HCT116 (cell line): Measurements from ENCODE around the gene LSS. TPM values are rescaled to one million over a fixed set of nuclear protein-coding genes. Genes with fewer than 3 reads are reported as not detected.

ENCODE experiments used
- ATAC-seq: fragments of 200-7000 bp; cut with Tn5 transposase; 2 replicates; pipeline ENCODE4 v1.9.1; 2020; ENCODE audit warnings: mild to moderate bottlenecking, moderate library complexity
- BruUV-seq: library from RNA; stranded (reverse); fragments of 400-500 nt; replicated peaks from 2 replicates; lab custom pipeline; 2021; lab: Mats Ljungman, UMichigan
- CTCF ChIA-PET: fragments of 300-600 bp; sonication (Branson Sonifier 250); formaldehyde crosslinking; loops from one replicate; lab custom pipeline; 2021; ENCODE audit warnings: antibody characterized with exemption; lab: Charles Lee
- POLR2A ChIA-PET: fragments of 300-600, 350-600 bp; sonication (Branson Sonifier 250); formaldehyde crosslinking; loops from one replicate; lab custom pipeline; 2021; ENCODE audit warnings: antibody characterized with exemption; lab: Charles Lee
- RAD21 ChIA-PET, 2 experiments: fragments of 300-600 bp; sonication (Branson Sonifier 250); formaldehyde crosslinking; loops; one replicate each; lab custom pipeline; 2023; ENCODE audit warnings: low total read pairs in 2 of 2; ENCODE audit not compliant: uncharacterized antibody in 2 of 2, unreplicated experiment in 2 of 2, low non-redundant PET in 1 of 2; lab: Charles Lee
- DNase-seq: peaks from one replicate; pipeline ENCODE4 v3.0.0-alpha.2; 2010; ENCODE audit warnings: low read depth, low spot score
- H2AFZ ChIP-seq: fragments of 200-600 bp; shearing (Covaris generic), sonication (generic); 2 replicates; pipeline ENCODE4 v1.6.1; 2017; ENCODE audit warnings: low read depth, mixed run types, mixed read lengths, antibody characterized with exemption, low read length; ENCODE audit not compliant: poor library complexity, severe bottlenecking
- H3K27ac ChIP-seq: 2 replicates; pipeline ENCODE4 v1.5.1; 2012; ENCODE audit warnings: low read depth, low read length
- H3K27me3 ChIP-seq: fragments of 200-600 bp; sonication (generic); 2 replicates; pipeline ENCODE4 v1.6.1; 2016; ENCODE audit warnings: mixed run types, low read length, mixed read lengths; ENCODE audit not compliant: insufficient read depth
- H3K36me3 ChIP-seq, 2 experiments: fragments of 200-500 bp in 1 of 2; fragments of 200-600 bp in 1 of 2; sonication (Bioruptor generic) in 1 of 2; sonication (generic) in 1 of 2; 2 replicates each; pipeline versions ENCODE4 v1.5.1 to v1.6.1; 2014 to 2016; ENCODE audit warnings: low read length in 2 of 2, inconsistent platforms in 1 of 2, mixed read lengths in 1 of 2, mixed run types in 1 of 2; ENCODE audit not compliant: insufficient read depth in 2 of 2, control insufficient read depth in 1 of 2
- H3K4me1 ChIP-seq, 2 experiments: fragments of 200-600 bp in 1 of 2; sonication (generic) in 1 of 2; 2 replicates each; pipeline versions ENCODE4 v1.5.1 to v1.6.1; 2012 to 2017; ENCODE audit warnings: low read length in 2 of 2, inconsistent platforms in 1 of 2, mild to moderate bottlenecking in 1 of 2, mixed read lengths in 1 of 2, mixed run types in 1 of 2, moderate library complexity in 1 of 2; ENCODE audit not compliant: insufficient read depth in 2 of 2, control insufficient read depth in 1 of 2
- H3K4me2 ChIP-seq: fragments of 200-600 bp; sonication (generic); 2 replicates; pipeline ENCODE4 v1.6.1; 2017; ENCODE audit warnings: mixed run types, low read length, mixed read lengths
- H3K4me3 ChIP-seq, 2 experiments: fragments of 200-600 bp in 1 of 2; sonication (generic) in 1 of 2; replicated peaks in 1 of 2; 2 replicates each; pipeline ENCODE4 v1.5.1; 2011 to 2016; ENCODE audit warnings: low read length in 2 of 2, control low read depth in 1 of 2, low read depth in 1 of 2, mild to moderate bottlenecking in 1 of 2, mixed read lengths in 1 of 2, mixed run types in 1 of 2
- H3K79me2 ChIP-seq: fragments of 200-600 bp; sonication (generic); 2 replicates; pipeline ENCODE4 v1.6.1; 2017; ENCODE audit warnings: mild to moderate bottlenecking, mixed run types, low read length, moderate library complexity, mixed read lengths; ENCODE audit not compliant: insufficient read depth
- H3K9ac ChIP-seq: fragments of 200-600 bp; sonication (generic); 2 replicates; pipeline ENCODE4 v1.6.1; 2016; ENCODE audit warnings: low read length, mixed read lengths
- H3K9me2 ChIP-seq: fragments of 200-600 bp; sonication (generic), shearing (Covaris generic); 2 replicates; pipeline ENCODE4 v1.6.1; 2017; ENCODE audit warnings: mixed run types, mild to moderate bottlenecking, moderate library complexity; ENCODE audit not compliant: insufficient read depth
- H3K9me3 ChIP-seq, 2 experiments: fragments of 200-500 bp in 1 of 2; fragments of 200-600 bp in 1 of 2; sonication (Bioruptor generic) in 1 of 2; sonication (generic) in 1 of 2; 2 replicates each; pipeline ENCODE4 v1.6.1; 2014 to 2017; ENCODE audit warnings: low read length in 2 of 2, mixed read lengths in 2 of 2, inconsistent platforms in 1 of 2, low read depth in 1 of 2, mild to moderate bottlenecking in 1 of 2, mixed run types in 1 of 2, moderate library complexity in 1 of 2; ENCODE audit not compliant: control insufficient read depth in 1 of 2, insufficient read depth in 1 of 2
- H4K20me1 ChIP-seq: fragments of 200-600 bp; sonication (generic), shearing (Covaris generic); 2 replicates; pipeline ENCODE4 v1.6.1; 2017; ENCODE audit warnings: mixed run types, mild to moderate bottlenecking, moderate library complexity; ENCODE audit not compliant: insufficient read depth
- ATF3 ChIP-seq: IDR thresholded peaks from 2 replicates; pipeline ENCODE4 v1.6.1; 2012
- CEBPB ChIP-seq: IDR thresholded peaks from 2 replicates; pipeline ENCODE4 v1.6.1; 2012; ENCODE audit warnings: low read depth
- ELF1 ChIP-seq: IDR thresholded peaks from 2 replicates; pipeline ENCODE4 v1.6.1; 2012; ENCODE audit warnings: low read depth, borderline replicate concordance
- EZH2 ChIP-seq: fragments of 200-600 bp; sonication (generic); IDR thresholded peaks from 2 replicates; pipeline ENCODE4 v1.6.1; 2017; ENCODE audit warnings: antibody characterized with exemption, mixed run types
- EZH2phosphoT487 ChIP-seq: fragments of 200-600 bp; IDR thresholded peaks from 2 replicates; pipeline ENCODE4 v1.6.1; 2018; ENCODE audit warnings: antibody characterized with exemption, borderline replicate concordance
- FOSL1 ChIP-seq: IDR thresholded peaks from 2 replicates; pipeline ENCODE4 v1.6.1; 2012; ENCODE audit warnings: low read depth
- JUND ChIP-seq: IDR thresholded peaks from 2 replicates; pipeline ENCODE4 v1.6.1; 2012
- MAX ChIP-seq: IDR thresholded peaks from 2 replicates; pipeline ENCODE4 v1.6.1; 2012
- POLR2A ChIP-seq: IDR thresholded peaks from 2 replicates; pipeline ENCODE4 v1.7.0; 2011; ENCODE audit warnings: borderline replicate concordance; ENCODE audit not compliant: insufficient read depth, insufficient read length; ENCODE audit errors: extremely low read depth
- POLR2AphosphoS5 ChIP-seq: IDR thresholded peaks from 2 replicates; pipeline ENCODE4 v1.6.1; 2011; ENCODE audit warnings: mild to moderate bottlenecking, low read depth, low read length, moderate library complexity
- SIN3A ChIP-seq: IDR thresholded peaks from 2 replicates; pipeline ENCODE4 v1.6.1; 2012; ENCODE audit warnings: low read depth
- TCF7L2 ChIP-seq: IDR thresholded peaks from 2 replicates; pipeline ENCODE4 v1.7.0; 2011; ENCODE audit warnings: borderline replicate concordance, inconsistent platforms; ENCODE audit not compliant: insufficient read depth, insufficient read length; ENCODE audit errors: extremely low read depth
- ZFX ChIP-seq: fragments of 450-650 bp; IDR thresholded peaks from 2 replicates; pipeline ENCODE4 v1.6.1; 2017
- ZNF274 ChIP-seq: fragments of 200-500 bp; sonication (Bioruptor generic); IDR thresholded peaks from 2 replicates; pipeline ENCODE4 v1.6.1; 2014; ENCODE audit warnings: mild to moderate bottlenecking, low read depth, low read length, inconsistent platforms
- intact Hi-C: fragments of 100-400 bp; cut with micrococcal nuclease; formaldehyde crosslinking; loops from 2 replicates; pipeline ENCODE4 v1.10.0; 2022
- total RNA-seq: library from RNA; stranded (reverse); gene quantifications from one replicate; pipeline ENCODE4 v1.2.1, GENCODE V29; 2021; ENCODE audit not compliant: unreplicated experiment
- TF ChIP-seq, protein P1 (sequence below), 3 experiments: fragments of 200-600 bp in 1 of 3; sonication (generic) in 1 of 3; IDR thresholded peaks in 2 of 3; conservative IDR thresholded peaks in 1 of 3; 2 replicates each; pipeline ENCODE4 v1.5.1; 2012 to 2017; ENCODE audit warnings: low read depth in 2 of 3, low read length in 2 of 3, antibody characterized with exemption in 1 of 3, borderline replicate concordance in 1 of 3, control low read depth in 1 of 3, mild to moderate bottlenecking in 1 of 3, mixed read lengths in 1 of 3, mixed run types in 1 of 3, moderate library complexity in 1 of 3; ENCODE audit not compliant: insufficient read depth in 1 of 3

The LSS gene
- total RNA-seq, 1 experiment from 2014 or later: 44.7 TPM

DNA sequence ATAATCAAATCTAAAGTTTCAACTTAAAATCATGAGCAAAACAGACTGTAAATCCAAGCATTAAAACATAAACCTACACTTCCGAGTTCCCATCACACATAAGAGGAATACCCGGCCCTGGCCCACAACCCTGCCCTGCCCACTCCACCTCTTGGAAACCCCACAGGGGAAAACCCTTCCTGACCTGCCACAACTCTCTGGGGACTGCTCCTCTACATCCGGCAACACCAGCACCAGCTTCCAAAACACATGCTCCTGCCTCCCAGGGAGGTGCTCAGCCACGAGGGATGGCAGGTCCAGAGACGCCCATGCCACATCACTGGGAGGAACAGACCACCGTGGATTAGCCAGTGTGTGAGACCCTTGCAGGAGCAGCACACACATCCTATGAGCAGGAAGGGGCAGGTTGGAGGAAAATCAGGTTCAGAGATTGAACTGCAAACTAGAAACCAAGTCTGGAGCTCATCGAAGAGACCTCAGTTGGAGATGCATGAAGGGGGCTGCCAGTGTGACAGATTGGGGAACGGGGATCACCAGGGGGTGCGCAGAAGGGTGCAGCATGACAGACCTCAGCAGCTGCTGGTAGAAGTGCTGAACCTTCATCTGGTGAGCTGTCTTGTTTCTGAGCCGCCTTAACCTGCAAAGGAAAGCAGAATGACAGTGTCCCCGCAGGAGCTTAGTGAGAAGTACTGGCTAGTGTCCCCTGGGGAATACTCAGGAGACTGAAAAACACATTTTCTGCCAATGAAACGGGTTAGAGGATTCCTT lies 25.8 kb upstream of the LSS start:
- Histone ChIP-seq H3K79me2 (peaks cover 11% of the 10 kb centered on the region), H4K20me1 (no peaks in the 10 kb centered on the region), H3K4me3 (no peak overlapping the region), H3K27ac (no peak overlapping the region), H3K27me3 (no peaks in the 10 kb centered on the region), H3K4me2 (no peak overlapping the region), H2AFZ (no peak overlapping the region), H3K9me3 (no peaks in the 10 kb centered on the region), H3K9ac (no peak overlapping the region), H3K9me2 (no peaks in the 10 kb centered on the region), H3K4me1 (no peaks in the 10 kb centered on the region), H3K36me3 (peaks cover 39 to 74% of the 10 kb centered on the region in 2 experiments)
- TF ChIP-seq FOSL1 (no peak), TCF7L2 (no peak), ELF1 (no peak), EZH2 (no peak), POLR2AphosphoS5 (no peak), POLR2A (no peak), ATF3 (no peak), MAX (no peak), EZH2phosphoT487 (no peak), SIN3A (no peak), ZFX (no peak), CEBPB (no peak), ZNF274 (no peak), JUND (no peak)
- TF ChIP-seq, protein P1, sequence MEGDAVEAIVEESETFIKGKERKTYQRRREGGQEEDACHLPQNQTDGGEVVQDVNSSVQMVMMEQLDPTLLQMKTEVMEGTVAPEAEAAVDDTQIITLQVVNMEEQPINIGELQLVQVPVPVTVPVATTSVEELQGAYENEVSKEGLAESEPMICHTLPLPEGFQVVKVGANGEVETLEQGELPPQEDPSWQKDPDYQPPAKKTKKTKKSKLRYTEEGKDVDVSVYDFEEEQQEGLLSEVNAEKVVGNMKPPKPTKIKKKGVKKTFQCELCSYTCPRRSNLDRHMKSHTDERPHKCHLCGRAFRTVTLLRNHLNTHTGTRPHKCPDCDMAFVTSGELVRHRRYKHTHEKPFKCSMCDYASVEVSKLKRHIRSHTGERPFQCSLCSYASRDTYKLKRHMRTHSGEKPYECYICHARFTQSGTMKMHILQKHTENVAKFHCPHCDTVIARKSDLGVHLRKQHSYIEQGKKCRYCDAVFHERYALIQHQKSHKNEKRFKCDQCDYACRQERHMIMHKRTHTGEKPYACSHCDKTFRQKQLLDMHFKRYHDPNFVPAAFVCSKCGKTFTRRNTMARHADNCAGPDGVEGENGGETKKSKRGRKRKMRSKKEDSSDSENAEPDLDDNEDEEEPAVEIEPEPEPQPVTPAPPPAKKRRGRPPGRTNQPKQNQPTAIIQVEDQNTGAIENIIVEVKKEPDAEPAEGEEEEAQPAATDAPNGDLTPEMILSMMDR (IDR thresholded peaks at IDR 0.05 in 2 of 3, conservative IDR thresholded peaks at IDR 0.05 in 1 of 3; ENCODE audit: borderline replicate concordance in 1 of 3, insufficient read depth in 1 of 3, low read depth in 2 of 3, low read length in 2 of 3): no peak
- CTCF ChIA-PET: no interaction called here
- DNase-seq: no peak
- POLR2A ChIA-PET: no interaction called here
- no TSS peak for BruUV-seq
- no peak for ATAC-seq
- intact Hi-C loops: no loop called here
- RAD21 ChIA-PET: no interaction called here
